Fibroblast of lung (primary cell): ENCODE data around the gene MALL. TPM values are rescaled to one million over a fixed set of nuclear protein-coding genes. Genes with fewer than 3 reads are reported as not detected.
"Not testable (repeated sequence)": the region's sequence is repeated elsewhere in the genome, so short reads cannot be mapped to it uniquely, and the experiment has no call there.

Source experiments
- DNase-seq, 2 donors: peaks; one replicate each; pipeline versions ENCODE4 v3.0.0 to v3.0.0-alpha.2; 2010; ENCODE audit warnings: low read depth in 2 of 2
- H2AFZ ChIP-seq: 2 replicates; pipeline ENCODE4 v1.5.1; 2012; ENCODE audit warnings: low read length, control low read depth, inconsistent platforms
- H3K27ac ChIP-seq: 2 replicates; pipeline ENCODE4 v1.5.1; 2011; ENCODE audit warnings: low read length, control low read depth; ENCODE audit not compliant: insufficient read depth
- H3K27me3 ChIP-seq: 2 replicates; pipeline ENCODE4 v1.5.1; 2011; ENCODE audit warnings: mild to moderate bottlenecking, low read length; ENCODE audit not compliant: control insufficient read depth, insufficient read depth
- H3K36me3 ChIP-seq: 2 replicates; pipeline ENCODE4 v1.5.1; 2011; ENCODE audit warnings: low read length; ENCODE audit not compliant: control insufficient read depth, insufficient read depth
- H3K4me1 ChIP-seq: 2 replicates; pipeline ENCODE4 v1.5.1; 2011; ENCODE audit warnings: low read length; ENCODE audit not compliant: control insufficient read depth, insufficient read depth; ENCODE audit errors: extremely low read depth
- H3K4me2 ChIP-seq: 2 replicates; pipeline ENCODE4 v1.5.1; 2011; ENCODE audit warnings: low read length, control low read depth; ENCODE audit not compliant: insufficient read depth; ENCODE audit errors: extremely low read depth
- H3K4me3 ChIP-seq, 4 experiments: fragments of 200-600 bp in 1 of 4; sonication (generic) in 1 of 4; replicated peaks in 1 of 4; 2 replicates each; pipeline ENCODE4 v1.5.1; 2011 to 2016; ENCODE audit warnings: low read length in 4 of 4, low read depth in 3 of 4, mild to moderate bottlenecking in 3 of 4, control low read depth in 2 of 4, inconsistent platforms in 1 of 4, mixed read lengths in 1 of 4; ENCODE audit not compliant: insufficient read depth in 1 of 4; ENCODE audit errors: control extremely low read depth in 1 of 4
- H3K79me2 ChIP-seq: 2 replicates; pipeline ENCODE4 v1.5.1; 2012; ENCODE audit warnings: mild to moderate bottlenecking, low read length, inconsistent platforms; ENCODE audit not compliant: control insufficient read depth, insufficient read depth
- H3K9ac ChIP-seq: 2 replicates; pipeline ENCODE4 v1.5.1; 2011; ENCODE audit warnings: mild to moderate bottlenecking, low read length, control low read depth; ENCODE audit not compliant: insufficient read depth
- H3K9me3 ChIP-seq: 2 replicates; pipeline ENCODE4 v1.5.1; 2012; ENCODE audit warnings: low read depth, low read length; ENCODE audit not compliant: control insufficient read depth, insufficient read depth
- H4K20me1 ChIP-seq: 2 replicates; pipeline ENCODE4 v1.5.1; 2011; ENCODE audit warnings: low read length; ENCODE audit not compliant: control insufficient read depth, insufficient read depth; ENCODE audit errors: extremely low read depth
- EZH2 ChIP-seq: IDR thresholded peaks from 2 replicates; pipeline ENCODE4 v1.5.1; 2012; ENCODE audit warnings: low read length, control low read depth, mild to moderate bottlenecking; ENCODE audit errors: missing control alignments
- polyA plus RNA-seq, 2 donors: library from polyadenylated mRNA; depleted of rRNA in 1 of 2; stranded (reverse) in 1 of 2; unstranded in 1 of 2; fragments of >200 nt; gene quantifications; 2 replicates each; pipeline ENCODE4 v1.2.1, GENCODE V29; 2011 to 2012; ENCODE audit warnings: missing spikeins in 1 of 2
- total RNA-seq: library from RNA; depleted of rRNA; stranded (reverse); fragments of >200 nt; gene quantifications from 2 replicates; pipeline ENCODE4 v1.2.1, GENCODE V29; 2014
- TF ChIP-seq, protein P1 (sequence below), 2 donors: IDR thresholded peaks in 1 of 2; conservative IDR thresholded peaks in 1 of 2; 1 replicate in 1 of 2; 2 replicates in 1 of 2; pipeline ENCODE4 v1.5.1; 2011 to 2012; ENCODE audit warnings: low read length in 2 of 2, control low read depth in 1 of 2, inconsistent platforms in 1 of 2, low read depth in 1 of 2, mild to moderate bottlenecking in 1 of 2

MALL gene
- total and polyA plus RNA-seq, 2 donors (not counting 1 experiment from before 2014, with no cell fraction given) = 3.1 to 3.6 TPM

- no peak for TF ChIP-seq EZH2
- TF ChIP-seq, protein P1, sequence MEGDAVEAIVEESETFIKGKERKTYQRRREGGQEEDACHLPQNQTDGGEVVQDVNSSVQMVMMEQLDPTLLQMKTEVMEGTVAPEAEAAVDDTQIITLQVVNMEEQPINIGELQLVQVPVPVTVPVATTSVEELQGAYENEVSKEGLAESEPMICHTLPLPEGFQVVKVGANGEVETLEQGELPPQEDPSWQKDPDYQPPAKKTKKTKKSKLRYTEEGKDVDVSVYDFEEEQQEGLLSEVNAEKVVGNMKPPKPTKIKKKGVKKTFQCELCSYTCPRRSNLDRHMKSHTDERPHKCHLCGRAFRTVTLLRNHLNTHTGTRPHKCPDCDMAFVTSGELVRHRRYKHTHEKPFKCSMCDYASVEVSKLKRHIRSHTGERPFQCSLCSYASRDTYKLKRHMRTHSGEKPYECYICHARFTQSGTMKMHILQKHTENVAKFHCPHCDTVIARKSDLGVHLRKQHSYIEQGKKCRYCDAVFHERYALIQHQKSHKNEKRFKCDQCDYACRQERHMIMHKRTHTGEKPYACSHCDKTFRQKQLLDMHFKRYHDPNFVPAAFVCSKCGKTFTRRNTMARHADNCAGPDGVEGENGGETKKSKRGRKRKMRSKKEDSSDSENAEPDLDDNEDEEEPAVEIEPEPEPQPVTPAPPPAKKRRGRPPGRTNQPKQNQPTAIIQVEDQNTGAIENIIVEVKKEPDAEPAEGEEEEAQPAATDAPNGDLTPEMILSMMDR (conservative IDR thresholded peaks at IDR 0.05 in 1 of 2, IDR thresholded peaks at IDR 0.05 in 1 of 2; ENCODE audit: low read depth in 1 of 2, low read length in 2 of 2) = no peak
- Histone ChIP-seq H3K27me3 (no peaks in the 10 kb centered on the region), H3K4me2 (peak overlapping the region; percentile 78), H3K9ac (no peak overlapping the region), H3K9me3 (no peaks in the 10 kb centered on the region), H4K20me1 (no peaks in the 10 kb centered on the region), H3K27ac (no peak overlapping the region), H3K36me3 (no peaks in the 10 kb centered on the region), H3K4me3 (peak overlapping the region; percentile 9 to 59 (median 53)), H2AFZ (no peak overlapping the region), H3K79me2 (peaks cover 11% of the 10 kb centered on the region), H3K4me1 (peaks cover 6% of the 10 kb centered on the region)
- DNase-seq = peak in 1 of 2 donors; percentile 40
These were observed 779 bp downstream of the MALL start for GRCh38 chr2:110114831-110115255.

- peaks cover 11% of the 10 kb centered on the region for H3K79me2 ChIP-seq
These were observed 1.5 kb downstream of the MALL start for GRCh38 chr2:110113961-110114591.

GRCh38 chr2:110108291-110108690, 7.3 kb downstream of the MALL start:
- DNase-seq, H3K27ac ChIP-seq, H3K9ac ChIP-seq, H3K4me3 ChIP-seq, H4K20me1 ChIP-seq, H3K36me3 ChIP-seq, H2AFZ ChIP-seq, H3K9me3 ChIP-seq, H3K27me3 ChIP-seq, H3K79me2 ChIP-seq, H3K4me2 ChIP-seq: not testable (repeated sequence)
- H3K4me1 ChIP-seq = peaks cover 18% of the 10 kb centered on the region

More at GRCh38 chr2:110113961-110114591, 1.5 kb downstream of the MALL start:
- TF ChIP-seq, protein P1 (conservative IDR thresholded peaks at IDR 0.05 in 1 of 2, IDR thresholded peaks at IDR 0.05 in 1 of 2; ENCODE audit: low read depth in 1 of 2, low read length in 2 of 2) = peak in 1 of 2 donors; percentile 44
- no peak for TF ChIP-seq EZH2
- no peaks in the 10 kb centered on the region for H4K20me1 ChIP-seq
- DNase-seq = peak; percentile 28 to 45
- H3K9me3 ChIP-seq = no peaks in the 10 kb centered on the region
- H3K4me1 ChIP-seq = peaks cover 6% of the 10 kb centered on the region
- H3K27ac ChIP-seq = no peak overlapping the region
- H3K4me3 ChIP-seq = no peak overlapping the region
- no peak overlapping the region for H2AFZ ChIP-seq
- no peak overlapping the region for H3K4me2 ChIP-seq
- no peaks in the 10 kb centered on the region for H3K27me3 ChIP-seq
- no peaks in the 10 kb centered on the region for H3K36me3 ChIP-seq
- no peak overlapping the region for H3K9ac ChIP-seq
